Measurements from ENCODE around the gene MAP3K10.
"Not testable (repeated sequence)": the region's sequence is repeated elsewhere in the genome, so short reads cannot be mapped to it uniquely, and the experiment has no call there.

The MAP3K10 gene

DNA sequence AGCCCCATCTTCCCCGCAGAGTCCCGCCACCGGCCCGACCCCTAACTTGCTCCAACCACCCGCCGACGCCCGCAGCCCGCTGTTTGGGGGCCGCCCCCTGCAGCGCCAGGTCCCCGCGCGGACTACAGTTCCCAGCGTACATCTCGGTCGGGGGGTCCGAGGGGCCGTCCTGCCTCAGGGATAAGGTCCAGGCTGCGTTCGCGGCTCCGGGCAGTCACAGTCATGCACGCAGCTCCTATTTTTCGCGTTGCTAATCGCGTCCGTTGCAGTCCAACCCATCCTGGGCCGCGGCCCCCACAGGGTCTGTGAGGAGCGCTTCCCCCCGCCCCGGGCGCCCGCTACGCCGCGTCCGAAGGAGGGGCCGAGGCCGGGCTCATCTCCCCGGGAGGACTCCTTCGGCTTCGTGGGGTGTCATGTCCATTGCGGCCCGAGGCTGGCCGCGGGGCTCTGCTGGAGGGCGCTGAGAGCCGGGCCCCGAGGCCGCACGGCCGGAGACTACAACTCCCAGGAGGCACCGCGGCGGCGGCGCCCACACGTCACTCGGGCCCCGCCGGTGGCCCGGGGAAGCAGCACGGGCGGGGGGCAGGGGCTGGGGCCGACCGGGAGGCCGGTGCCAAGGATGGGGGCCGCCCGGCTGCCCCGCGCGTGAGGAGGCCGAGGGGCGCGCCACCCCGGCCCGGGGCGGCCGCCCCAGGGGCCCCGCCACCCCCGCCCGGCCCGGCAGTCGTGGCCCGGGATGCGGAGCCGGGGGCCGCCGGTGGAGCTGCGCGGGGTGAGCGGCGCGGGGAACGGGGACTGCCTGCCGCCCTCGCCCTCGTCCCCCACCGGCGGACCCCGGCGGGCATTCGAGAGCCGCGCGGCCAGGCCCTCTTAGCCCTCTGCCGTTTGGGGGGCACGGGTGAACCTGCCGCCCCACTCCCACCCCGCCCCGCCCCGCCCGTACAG lies at the start of gene MAP3K10:
TSS of gene MAP3K10 (plus strand) at position 536 of the 945 bp plus-strand sequence. CDS start 606 bp downstream, outside the sequence.
- DNase-seq: no peak

DNA sequence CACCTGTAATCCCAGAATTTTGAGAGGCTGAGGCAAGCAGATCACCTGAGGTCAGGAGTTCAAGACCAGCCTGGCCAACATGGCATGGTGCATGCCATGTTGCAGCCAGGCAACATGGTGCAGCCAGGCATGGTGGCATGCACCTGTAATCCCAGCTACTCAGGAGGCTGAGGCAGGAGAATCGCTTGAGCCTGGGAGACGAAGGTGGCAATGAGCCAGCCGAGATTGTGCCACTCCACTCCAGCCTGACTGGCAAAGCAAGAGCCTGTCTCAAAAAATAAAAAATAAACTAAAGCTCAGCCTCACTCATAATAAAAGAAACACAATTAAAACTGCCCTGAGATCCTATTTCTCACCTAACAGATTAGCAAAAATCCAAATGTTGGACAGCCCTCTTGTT lies 49.7 kb upstream of the MAP3K10 start:
- DNase-seq: no peak

DNA sequence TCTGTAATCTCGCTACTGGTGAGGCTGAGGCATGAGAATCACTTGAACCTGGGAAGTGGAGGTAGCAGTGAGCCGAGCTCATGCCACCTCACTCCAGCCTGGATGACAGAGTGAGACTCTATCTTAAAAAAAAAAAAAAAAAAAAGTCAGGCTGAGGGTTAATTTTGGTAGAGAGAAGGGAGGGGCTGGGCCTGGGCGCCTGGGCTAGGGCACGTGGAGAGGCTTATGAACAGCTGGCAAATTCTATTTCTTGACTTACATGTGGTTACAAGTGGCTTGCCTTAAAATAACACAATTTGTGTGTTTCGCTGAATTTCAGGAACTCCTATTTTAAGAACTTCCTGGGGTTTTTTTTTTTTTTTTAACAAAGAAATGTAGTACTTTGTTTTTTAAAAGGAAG lies 47.6 kb upstream of the MAP3K10 start:
- no peak for DNase-seq

DNA sequence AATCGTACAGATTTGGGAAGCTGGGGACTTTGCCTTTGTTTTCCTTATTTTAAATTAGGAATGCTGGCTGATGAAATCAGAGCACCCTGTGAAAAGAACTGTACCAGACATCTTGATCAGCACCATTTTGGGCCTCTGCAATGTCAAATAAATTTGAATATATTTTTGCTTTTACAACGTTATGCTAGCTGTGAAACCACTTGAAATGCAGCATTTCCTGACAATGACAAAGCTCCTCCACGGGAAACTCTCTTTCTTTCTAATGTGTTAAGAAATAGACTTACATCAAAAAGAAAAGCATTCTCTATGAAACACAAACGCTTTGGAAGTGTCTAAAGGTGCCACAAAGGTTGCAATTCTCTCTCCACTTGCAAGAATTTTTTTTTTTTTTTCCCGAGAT lies 47.1 kb upstream of the MAP3K10 start:
- no peak for DNase-seq

DNA sequence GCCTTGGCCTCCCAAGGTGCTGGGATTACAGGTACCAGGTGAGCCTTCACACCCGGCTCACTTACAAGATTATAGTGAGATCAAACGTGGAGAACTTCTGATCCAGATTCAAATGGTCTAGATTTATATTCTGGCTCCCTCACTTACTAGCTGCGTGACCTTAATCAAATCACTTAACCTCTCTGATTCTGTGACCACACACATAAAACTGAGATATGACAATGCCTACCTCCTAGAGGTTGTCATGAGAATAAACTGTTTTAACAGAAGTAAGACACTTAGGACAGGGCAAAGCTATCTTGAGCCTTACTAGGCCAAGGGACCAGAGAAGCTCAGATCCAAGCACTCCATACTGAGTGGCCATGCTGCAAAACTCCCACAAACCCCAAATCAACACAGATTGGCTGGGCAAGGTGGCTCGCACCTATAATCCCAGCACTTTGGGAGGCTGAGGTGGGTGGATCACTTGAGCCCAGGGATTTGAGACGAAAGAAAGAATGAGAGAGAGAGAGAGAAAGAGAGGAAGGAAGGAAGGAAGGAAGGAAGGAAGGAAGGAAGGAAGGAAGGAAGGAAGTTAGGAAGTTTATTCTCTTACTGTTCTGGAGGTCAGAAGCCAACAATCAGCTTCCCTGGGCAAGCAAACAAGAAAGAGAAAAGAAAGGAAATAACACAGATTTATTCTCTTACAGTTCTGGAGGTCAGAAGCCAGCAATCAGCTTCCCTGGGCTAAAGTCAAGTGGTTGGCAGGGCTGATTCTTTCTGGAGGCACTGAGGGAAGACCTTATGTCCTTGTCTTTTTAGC lies 46.1 kb upstream of the MAP3K10 start:
- no peak for DNase-seq

DNA sequence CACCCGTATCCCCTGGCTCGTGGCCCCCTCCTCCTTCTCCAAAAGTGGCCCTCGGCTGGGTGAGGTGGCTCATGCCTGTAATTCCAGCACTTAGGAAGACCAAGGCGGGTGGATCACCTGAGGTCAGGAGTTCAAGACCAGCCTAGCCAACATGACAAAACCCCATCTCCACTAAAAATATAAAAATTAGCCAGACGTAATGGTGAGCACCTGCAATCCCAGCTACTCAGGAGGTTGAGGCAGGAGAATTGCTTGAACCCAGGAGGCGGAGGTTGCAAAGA lies 45.5 kb upstream of the MAP3K10 start:
- not testable (repeated sequence) for DNase-seq

DNA sequence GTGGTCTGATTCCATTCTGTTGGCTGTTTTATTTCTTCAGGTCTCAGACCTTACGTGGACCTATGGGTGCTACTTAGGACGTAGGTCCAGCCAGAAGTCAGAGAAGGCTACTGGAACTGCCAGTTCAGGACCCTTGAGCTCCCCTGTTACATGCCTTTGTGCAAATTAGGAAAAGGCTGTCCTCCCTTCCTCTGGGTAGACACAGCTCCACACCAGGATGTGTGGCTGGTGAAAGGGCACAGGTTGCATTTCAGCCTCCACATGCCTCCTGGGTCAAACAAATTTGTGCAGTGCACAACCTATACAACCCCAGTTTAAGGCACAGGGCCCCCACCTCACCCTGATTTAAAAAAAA lies 43.9 kb upstream of the MAP3K10 start:
- DNase-seq: no peak

DNA sequence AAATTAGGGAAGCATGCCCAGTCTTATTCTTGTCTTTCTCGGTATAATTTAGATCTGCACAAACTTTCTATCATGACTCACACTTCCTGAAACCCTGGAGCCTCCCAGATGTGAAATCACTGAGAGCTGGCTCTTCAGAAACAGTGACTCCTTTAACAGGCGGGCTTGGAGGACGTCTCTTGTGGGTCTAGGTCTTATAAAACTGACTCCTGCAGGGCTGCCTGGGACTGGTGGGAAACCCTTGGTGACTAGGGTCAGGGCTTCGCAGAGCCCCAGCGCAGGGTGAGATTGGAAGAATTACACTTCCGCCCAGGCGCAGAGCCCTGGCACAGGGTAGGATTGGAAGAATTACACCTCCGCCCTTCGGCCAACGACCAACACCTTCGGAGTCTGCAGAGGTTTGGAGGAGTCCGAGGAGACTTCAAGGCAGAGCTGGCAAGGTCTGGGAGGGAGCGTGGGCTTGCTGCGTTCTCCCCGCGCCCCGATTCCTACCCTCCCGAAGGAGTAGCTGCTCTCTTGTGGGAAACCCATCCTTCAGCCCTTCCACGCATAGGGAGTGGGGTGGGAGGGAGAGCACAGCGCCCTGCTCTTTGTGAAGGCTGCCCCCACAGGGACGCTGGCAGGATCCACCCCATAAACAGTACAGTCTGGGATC lies 43.4 kb upstream of the MAP3K10 start:
- DNase-seq: no peak

DNA sequence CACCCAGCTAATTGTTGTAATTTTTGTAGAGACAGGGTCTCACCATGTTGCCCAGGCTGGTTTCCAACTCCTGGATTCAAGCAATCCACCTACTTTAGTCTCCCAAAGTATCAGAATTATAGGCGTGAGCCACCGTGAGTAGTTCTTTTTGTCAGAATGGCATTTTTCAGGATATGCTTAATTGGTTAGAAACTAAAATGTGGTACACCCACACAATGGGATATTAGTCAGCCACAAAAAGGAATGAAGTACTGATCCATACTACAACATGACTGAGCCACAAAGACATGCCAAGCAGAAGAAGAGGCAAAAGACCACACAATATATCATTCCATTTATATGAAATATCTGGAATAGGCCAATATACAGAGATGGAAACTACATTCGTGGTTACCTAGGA lies 41.7 kb upstream of the MAP3K10 start:
- DNase-seq: no peak

DNA sequence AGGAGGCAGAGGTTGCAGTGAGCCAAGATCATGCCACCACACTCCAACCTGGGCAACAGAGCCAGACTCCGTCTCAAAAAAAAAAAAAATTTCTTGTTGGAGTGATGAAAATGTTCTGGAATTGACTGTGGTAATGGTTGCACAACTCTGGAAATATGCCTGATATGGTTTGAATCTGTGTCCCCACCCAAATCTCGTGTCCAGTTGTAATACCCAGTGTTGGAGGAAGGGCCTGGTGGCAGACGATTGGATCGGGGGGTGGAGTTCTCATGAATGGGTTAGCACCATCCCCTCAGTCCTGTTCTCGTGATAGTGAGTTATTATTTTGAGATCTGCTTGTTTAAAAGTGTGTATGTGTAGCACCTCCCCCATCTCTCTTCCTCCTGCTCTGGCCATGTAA lies 41.1 kb upstream of the MAP3K10 start:
- DNase-seq: no peak

DNA sequence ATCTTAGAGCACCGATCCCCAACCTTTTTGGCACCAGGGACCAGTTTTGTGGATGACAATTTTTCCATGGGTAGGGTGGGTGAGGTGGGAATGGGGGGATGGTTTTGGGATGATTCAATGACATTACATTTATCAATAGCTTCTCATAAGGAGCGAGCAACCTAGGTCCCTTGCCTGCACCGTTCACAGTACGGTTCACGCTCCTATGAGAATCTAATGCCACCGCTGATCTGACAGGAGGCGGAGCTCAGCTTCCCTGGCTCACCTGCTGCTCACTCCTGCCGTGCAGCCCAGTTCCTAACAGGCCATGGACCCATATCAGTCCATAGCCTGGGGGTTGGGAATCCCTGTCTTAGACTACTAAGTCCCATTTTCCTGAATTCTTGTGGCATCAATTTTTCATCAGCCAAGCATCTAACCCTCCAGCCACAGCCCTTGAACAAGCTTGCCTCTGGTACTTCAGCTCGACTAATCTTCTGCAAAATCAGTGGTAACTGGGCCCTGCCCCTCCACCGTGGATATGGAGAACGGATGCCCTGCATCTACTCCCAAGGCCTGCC lies 37.0 kb upstream of the MAP3K10 start:
- DNase-seq: no peak

DNA sequence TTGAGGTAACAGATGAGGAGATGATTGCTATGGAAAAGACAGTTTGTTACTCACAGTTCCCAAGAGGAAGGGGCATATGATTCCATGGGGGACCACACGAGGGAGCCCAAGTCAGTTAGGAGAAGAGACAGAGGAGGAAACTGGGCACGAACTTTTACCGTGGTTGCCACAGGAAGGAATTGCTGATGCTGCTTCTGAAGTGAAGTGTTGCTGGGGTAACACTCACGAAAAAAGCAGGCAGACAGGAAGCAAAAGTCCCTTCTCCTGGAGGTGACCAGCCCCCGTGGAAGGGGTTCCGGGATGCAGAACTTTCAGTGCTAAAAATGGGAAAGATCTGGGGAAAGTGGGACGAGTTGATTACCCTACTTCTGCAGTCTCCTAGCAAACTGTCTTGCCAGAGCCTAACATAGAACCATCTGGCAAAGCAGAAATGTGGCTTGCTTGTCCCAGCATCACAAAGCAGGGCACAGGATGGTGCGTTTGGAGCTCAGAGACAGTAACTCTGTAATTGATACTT lies 35.4 kb upstream of the MAP3K10 start:
- DNase-seq: no peak

DNA sequence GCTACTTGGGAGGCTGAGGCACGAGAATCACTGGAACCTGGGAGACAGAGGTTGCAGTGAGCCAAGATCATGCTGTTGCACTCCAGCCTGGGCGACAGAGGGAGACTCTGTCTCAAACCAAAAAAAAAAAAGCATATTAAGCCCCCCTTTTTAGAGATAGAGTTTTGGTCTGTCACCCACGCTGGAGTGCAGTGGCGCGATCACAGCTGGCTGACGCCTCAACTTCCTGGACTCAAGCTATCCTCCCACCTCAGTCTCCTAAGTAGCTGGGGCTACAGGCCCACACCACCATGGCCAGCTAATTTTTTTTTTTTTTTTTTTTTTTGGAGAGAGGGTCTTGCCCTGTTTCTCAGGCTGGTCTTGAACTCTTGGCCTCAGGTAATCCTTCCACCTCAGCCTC lies 34.2 kb upstream of the MAP3K10 start:
- no peak for DNase-seq

DNA sequence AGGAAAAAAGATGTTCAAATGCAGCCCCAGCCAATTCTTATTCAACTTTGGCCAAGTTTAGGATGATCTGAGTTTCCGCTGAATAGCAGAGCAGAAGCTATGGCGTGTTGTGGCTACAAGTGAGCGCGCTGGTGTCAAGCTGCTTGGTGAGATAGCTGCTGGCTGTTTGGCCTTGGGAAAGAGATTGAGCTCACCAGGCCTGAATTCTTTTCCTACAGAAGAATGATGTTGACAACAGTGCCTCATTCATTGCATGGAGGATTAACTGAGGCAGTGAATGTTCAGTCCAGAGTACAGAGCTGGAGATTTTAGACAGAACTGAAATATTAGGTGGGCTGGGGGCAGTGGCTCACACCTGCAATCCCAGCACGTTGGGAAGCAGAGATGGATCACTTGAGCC lies 31.5 kb upstream of the MAP3K10 start:
- no peak for DNase-seq

DNA sequence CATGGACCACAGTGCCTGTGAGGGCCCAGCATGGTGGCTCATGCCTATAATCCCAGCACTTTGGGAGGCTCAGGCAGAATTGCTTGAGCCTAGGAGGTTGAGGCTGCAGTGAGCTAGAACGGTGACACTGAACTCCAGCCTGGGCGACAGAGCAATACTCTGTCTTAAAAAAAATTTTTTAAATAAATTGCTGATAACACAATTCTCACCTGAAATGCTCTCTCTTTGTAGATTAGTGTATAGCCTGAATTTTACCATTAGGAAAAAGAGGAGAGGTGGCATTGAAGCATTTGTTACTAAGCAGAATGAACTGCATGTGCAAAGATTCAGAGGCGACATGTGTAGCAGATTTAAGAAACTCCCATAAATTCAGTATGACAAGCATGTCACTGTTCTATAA lies 29.1 kb upstream of the MAP3K10 start:
- DNase-seq: no peak

DNA sequence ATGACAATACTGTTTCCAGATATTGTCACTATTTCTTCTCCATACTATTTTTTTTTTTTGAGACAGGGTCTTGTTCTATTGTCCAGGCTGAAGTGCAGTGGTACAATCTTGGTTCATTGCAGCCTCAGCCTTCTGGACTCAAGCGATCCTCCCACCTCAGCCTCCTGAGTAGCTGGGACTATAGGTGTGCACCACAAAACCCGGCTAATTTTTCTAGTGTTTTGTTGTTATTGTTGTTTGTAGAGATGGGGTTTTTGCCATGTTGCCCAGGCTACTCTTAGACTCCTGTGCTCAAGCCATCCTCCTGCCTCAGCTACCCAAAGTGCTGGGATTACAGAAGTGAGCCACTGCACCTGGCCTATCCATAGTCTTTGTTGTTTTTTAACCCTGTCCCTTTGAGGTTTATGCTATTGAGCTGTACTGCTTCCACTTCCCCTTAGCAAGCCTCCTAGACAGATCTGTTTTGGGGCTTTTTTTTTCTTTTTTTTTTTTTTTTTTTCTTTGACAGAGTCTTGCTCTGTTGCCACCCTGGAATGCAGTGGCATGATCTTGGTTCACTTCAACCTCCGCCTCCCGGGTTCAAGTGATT lies 27.6 kb upstream of the MAP3K10 start:
- no peak for DNase-seq

DNA sequence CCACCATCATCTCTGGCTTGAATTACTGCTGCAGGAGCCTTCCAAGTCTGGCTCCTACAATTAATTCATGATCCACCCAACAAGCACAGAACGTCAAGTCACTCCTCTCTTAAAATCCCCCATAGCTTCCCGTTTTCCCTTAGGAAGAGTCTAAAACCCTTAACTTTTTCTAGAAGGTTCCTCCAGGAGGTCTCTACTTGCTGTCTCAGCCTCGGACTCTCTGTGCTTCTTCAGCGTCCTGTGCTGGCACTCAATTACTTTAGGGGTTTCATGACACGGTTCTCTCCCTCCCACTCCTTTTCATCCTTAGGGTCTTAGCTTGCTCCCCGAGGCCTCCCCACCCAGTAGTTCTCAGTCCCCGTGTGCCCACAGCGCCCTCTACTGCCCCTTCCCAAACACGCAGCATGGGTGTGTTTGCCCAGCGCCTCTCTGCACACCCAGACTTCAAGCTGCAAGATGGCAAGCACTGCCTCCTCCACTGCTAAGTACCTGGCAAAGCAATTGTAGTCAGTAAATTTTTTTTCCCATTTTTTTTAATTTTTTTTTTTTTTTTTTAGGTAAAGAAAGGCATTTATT lies 25.8 kb upstream of the MAP3K10 start:
- no peak for DNase-seq

DNA sequence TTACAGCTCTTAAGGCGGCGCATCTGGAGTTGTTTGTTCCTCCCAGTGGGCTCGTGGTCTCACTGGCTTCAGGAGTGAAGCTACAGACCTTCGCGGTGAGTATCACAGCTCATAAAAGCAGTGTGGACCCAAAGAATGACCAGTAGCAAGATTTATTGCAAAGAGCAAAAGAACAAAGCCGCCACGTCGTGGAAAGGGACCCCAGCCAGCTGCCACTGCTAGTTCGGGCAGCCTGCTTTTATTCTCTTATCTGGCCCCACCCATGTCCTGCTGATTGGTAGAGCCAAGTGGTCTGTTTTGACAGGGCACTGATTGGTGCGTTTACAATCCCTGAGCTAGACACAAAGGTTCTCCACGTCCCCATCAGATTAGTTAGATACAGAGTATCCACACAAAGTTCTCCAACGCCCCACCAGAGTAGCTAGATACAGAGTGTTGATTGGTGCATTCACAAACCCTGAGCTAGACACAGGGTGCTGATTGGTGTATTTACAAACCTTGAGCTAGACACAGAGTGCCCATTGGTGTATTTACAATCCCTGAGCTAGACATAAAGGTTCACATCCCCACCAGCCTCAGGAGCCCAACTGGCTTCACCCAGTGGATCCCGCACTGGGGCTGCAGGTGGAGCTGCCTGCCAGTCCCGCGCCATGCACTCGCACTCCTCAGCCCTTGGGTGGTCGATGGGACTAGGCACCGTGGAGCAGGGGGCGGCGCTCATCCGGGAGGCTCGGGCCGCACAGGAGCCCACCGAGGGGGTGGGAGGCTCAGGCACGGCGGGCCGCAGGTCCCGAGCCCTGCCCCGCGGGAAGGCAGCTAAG lies 21.5 kb upstream of the MAP3K10 start:
- DNase-seq: not testable (repeated sequence)

DNA sequence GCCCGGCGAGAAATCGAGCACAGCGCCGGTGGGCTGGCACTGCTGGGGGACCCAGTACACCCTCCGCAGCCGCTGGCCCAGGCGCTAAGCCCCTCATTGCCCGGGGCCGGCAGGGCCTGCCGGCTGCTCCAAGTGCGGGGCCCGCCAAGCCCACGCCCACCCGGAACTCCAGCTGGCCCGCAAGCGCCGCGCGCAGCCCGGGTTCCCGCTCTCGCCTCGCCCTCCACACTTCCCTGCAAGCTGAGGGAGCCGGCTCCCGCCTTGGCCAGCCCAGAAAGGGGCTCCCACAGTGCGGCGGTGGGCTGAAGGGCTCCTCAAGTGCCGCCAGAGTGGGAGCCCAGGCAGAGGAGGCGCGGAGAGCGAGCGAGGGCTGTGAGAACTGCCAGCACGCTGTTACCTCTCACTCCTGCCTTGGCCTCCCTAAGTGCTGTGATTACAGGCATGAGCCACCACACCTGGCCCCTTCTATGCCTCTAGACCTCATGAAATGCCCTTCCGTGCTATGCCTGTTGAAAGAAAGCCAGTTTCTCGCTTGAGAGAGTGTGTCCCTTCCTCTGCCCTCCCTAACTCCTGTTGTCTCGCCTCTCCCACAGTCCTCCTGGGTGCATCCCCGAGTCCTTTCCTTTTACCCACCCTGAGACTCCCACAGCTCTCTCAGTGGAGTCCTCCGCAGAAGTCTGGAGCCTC lies 20.8 kb upstream of the MAP3K10 start:
- not testable (repeated sequence) for DNase-seq

DNA sequence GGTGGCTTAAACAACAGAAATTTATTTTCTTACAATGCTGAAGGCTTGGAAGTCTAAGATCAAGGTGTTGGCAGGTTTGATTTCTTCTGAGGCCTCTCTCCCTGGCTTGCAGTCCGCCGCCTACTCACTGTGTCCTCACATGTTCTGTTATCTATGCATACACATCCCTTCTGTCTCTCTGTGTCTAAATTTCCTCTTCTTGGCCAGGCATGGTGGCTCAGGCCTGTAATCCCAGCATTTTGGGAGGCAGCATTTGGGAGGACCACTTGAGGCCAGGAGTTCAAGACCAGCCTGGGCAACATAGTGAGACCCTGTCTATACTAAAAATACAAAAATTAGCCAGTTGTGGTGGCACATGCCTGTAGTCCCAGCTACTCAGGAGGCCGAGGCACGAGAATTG lies 19.9 kb upstream of the MAP3K10 start:
- not testable (repeated sequence) for DNase-seq

DNA sequence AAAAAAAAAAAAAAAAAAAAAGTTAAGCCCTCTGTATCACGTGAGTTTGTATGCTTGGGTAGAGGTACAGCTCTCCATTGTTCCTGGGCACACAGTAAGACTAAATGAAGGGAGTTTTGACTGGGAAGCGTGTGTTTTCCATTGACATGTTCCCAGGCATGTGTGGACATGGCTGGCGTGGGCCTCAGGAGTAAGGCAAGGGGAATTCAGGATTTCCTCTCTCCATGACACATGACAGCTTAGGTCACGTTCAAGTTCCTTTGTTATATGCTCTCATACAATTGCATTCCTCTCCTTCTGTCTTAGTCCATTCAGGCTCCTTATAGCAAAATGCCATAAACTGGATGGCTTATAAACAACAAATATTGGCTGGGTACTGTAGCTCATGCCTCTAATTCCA lies 17.1 kb upstream of the MAP3K10 start:
- no peak for DNase-seq

Data from DMS79 (cell line).